Measurements from ENCODE around the gene RGS3.

Gene RGS3

DNA sequence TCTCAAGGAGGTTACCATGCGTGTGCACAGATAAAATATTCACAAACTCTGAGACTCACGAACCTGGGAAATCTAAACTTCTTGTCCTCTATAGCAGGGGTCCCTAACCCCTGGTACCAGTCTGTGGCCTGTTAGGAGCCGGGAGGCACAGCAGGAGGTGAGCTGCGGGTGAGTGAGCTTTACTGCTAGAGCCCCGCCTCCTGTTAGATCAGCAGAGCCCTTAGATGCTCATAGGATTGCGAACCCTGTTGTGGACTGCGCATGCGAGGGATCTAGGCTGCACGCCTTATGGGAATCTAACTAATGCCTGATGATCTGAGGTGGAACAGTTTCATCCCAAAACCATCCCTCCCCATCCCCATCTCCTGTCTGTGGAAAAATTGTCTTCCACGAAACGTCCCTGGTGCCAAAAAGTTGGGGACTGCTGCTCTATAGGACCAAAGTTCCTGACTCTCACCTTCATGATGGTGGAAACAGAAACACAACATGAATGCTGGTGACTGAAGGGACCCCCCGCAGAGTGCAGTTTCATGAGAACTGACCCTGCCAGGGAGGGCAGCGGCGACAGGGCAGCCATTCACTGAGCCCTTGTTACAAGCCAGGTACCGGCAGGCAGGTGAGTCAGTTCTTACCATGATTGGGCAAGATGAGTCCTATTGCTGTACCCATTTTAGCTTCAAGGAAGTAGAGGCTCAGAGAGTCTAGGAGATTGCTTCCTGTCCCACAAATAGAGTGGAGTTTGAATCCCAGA lies 181.9 kb downstream of the RGS3 start:
- DNase-seq = no peak

- DNase-seq = no peak
Measured at GRCh38 chr9:113645978-113646253, 182.4 kb downstream of the RGS3 start.

DNA sequence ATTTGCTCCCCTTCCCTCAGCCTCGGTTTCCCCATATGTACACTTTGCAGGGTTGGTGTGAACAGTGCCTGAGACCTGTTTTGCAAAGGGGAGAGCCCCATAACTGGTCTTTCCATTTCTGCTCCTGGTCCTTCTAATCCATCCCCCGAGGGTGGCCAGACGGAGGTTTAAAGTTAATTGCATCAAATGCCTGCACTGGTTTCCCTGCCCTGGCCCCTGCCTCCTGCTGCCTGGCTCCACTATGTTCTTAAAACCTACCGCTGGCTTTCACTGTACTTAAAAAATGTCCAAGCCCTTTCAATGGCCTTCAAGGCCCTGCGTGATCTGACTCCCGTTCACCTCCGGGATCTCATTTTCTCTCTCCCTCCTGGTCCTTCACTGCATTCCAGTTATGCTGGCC lies 183.0 kb downstream of the RGS3 start:
- DNase-seq = no peak

Data from NCI-H748 treated with DMSO at 0.1 percent for 48 hours (cell line).